Effector memory CD8-positive, alpha-beta T cell (primary cell): ENCODE measurements around the gene GGT6.
A peak's percentile ranks its signal among the peaks of the same experiment; 100 is the strongest.
"Not testable (repeated sequence)": the region's sequence is repeated elsewhere in the genome, so short reads cannot be mapped to it uniquely, and the experiment has no call there.

Source experiments
- ATAC-seq: fragments of 150-1000 bp; cut with Tn5 transposase; replicated peaks from 2 replicates; pipeline ENCODE4 v1.10.0; 2021; ENCODE audit warnings: mild to moderate bottlenecking, moderate library complexity
- DNase-seq, 3 experiments: peaks; one replicate each; pipeline ENCODE4 v3.0.0; 2021
- H3K27ac Mint-ChIP-seq, 2 donors: one replicate each; pipeline ENCODE4 v1.8.0; 2022; ENCODE audit warnings: mild to moderate bottlenecking in 2 of 2, mixed read lengths in 2 of 2, moderate library complexity in 2 of 2
- H3K27me3 Mint-ChIP-seq, 2 donors: one replicate each; pipeline ENCODE4 v1.8.0; 2022; ENCODE audit warnings: mixed read lengths in 2 of 2
- H3K36me3 Mint-ChIP-seq: one replicate; pipeline ENCODE4 v1.8.0; 2022; ENCODE audit warnings: mild to moderate bottlenecking, moderate library complexity, mixed read lengths; ENCODE audit not compliant: insufficient read depth
- H3K4me1 Mint-ChIP-seq, 2 donors: one replicate each; pipeline ENCODE4 v1.8.0; 2022; ENCODE audit warnings: low read depth in 2 of 2, mixed read lengths in 2 of 2
- H3K4me3 Mint-ChIP-seq, 2 donors: one replicate each; pipeline ENCODE4 v1.8.0; 2022; ENCODE audit warnings: mild to moderate bottlenecking in 2 of 2, mixed read lengths in 2 of 2, moderate library complexity in 2 of 2
- H3K9me3 Mint-ChIP-seq, 2 donors: one replicate each; pipeline ENCODE4 v1.8.0; 2022; ENCODE audit warnings: mixed read lengths in 2 of 2

Gene GGT6

GRCh38 chr17:4597975-4598374, 37.6 kb upstream of the GGT6 start:
- Mint-ChIP-seq H3K9me3 (no peaks in the 10 kb centered on the region), H3K4me3 (no peak overlapping the region), H3K4me1 (peaks cover 5 to 7% of the 10 kb centered on the region in 2 donors), H3K27ac (no peak overlapping the region), H3K36me3 (no peaks in the 10 kb centered on the region), H3K27me3 (peaks cover 23 to 60% of the 10 kb centered on the region in 2 donors)
- ATAC-seq (no peak), DNase-seq (no peak)

GRCh38 chr17:4596636-4597380, 36.4 kb upstream of the GGT6 start:
- H3K27ac Mint-ChIP-seq = no peak overlapping the region
- H3K4me3 Mint-ChIP-seq = no peak overlapping the region
- peaks cover 23 to 67% of the 10 kb centered on the region in 2 donors for H3K27me3 Mint-ChIP-seq
- H3K4me1 Mint-ChIP-seq = peaks cover 5 to 7% of the 10 kb centered on the region in 2 donors
- H3K9me3 Mint-ChIP-seq = no peaks in the 10 kb centered on the region
- no peaks in the 10 kb centered on the region for H3K36me3 Mint-ChIP-seq
- DNase-seq (no peak), ATAC-seq (no peak)

DNA sequence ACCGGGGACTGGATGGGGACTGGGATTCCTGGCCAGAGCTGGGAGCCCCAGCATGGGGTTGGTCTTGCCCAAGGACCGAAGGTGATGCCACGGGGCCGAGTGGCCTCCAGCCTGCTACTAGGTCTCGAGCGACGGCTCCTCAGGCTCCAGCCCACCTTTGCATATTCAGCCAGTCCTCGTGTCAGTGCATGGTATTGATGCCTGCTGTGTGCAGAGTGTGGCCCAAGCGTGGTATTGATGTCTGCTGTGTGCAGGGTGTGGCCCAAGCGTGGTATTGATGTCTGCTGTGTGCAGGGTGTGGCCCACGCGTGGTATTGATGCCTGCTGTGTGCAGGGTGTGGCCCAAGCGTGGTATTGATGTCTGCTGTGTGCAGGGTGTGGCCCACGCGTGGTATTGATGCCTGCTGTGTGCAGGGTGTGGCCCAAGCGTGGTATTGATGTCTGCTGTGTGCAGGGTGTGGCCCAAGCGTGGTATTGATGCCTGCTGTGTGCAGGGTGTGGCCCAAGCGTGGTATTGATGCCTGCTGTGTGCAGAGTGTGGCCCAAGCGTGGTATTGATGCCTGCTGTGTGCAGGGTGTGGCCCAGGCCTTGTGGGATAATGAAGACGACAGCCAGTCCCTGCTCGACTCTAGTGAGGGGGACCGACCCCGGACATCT, 35.4 kb upstream of the GGT6 start:
- not testable (repeated sequence) for H3K4me3 Mint-ChIP-seq, ATAC-seq, DNase-seq, H3K27ac Mint-ChIP-seq, H3K9me3 Mint-ChIP-seq, H3K36me3 Mint-ChIP-seq, H3K4me1 Mint-ChIP-seq
- peaks cover 30 to 77% of the 10 kb centered on the region in 2 donors for H3K27me3 Mint-ChIP-seq

GRCh38 chr17:4594931-4595684, 34.7 kb upstream of the GGT6 start:
- Mint-ChIP-seq H3K9me3 (no peaks in the 10 kb centered on the region), H3K27me3 (peaks cover 38 to 79% of the 10 kb centered on the region in 2 donors), H3K27ac (peak overlapping the region in 1 of 2 donors; percentile 62), H3K36me3 (no peaks in the 10 kb centered on the region), H3K4me3 (no peak overlapping the region), H3K4me1 (peaks cover 5 to 7% of the 10 kb centered on the region in 2 donors)
- DNase-seq (peak in 1 of 3 experiments; percentile 11), ATAC-seq (no peak)

- no peak overlapping the region for H3K4me3 Mint-ChIP-seq
- H3K27me3 Mint-ChIP-seq = peaks cover 35 to 76% of the 10 kb centered on the region in 2 donors
- H3K27ac Mint-ChIP-seq = no peak overlapping the region
- no peaks in the 10 kb centered on the region for H3K9me3 Mint-ChIP-seq
- ATAC-seq = no peak
- peaks cover 5 to 7% of the 10 kb centered on the region in 2 donors for H3K4me1 Mint-ChIP-seq
- H3K36me3 Mint-ChIP-seq = no peaks in the 10 kb centered on the region
- no peak for DNase-seq
Measured at GRCh38 chr17:4594406-4594805, 34.0 kb upstream of the GGT6 start.

DNA sequence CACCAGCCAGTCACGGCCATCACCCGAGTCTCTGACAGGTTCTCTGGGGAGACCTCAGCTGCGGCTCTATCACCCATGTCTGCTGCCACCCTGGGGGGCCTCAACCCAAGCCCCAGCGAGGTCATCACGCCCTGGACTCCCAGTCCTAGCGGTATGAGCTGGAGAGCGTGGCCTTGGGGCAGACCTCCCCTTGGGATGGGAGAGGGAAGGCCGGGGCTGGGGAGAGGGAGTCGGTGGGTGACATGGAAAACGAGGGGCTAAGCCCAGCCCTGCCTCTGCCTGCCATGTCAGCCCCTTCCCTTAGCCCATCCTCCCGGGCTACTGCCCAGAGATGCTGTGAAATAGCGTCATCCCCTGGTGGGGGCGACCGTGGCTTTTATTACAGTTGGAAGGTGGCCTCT, 32.6 kb upstream of the GGT6 start:
- H3K9me3 Mint-ChIP-seq = no peaks in the 10 kb centered on the region
- ATAC-seq (no peak), DNase-seq (no peak)
- H3K27me3 Mint-ChIP-seq = peaks cover 28 to 77% of the 10 kb centered on the region in 2 donors
- no peak overlapping the region for H3K27ac Mint-ChIP-seq
- H3K4me1 Mint-ChIP-seq = peaks cover 5 to 9% of the 10 kb centered on the region in 2 donors
- H3K4me3 Mint-ChIP-seq = no peak overlapping the region
- H3K36me3 Mint-ChIP-seq = no peaks in the 10 kb centered on the region

- DNase-seq (no peak), ATAC-seq (no peak)
- no peak overlapping the region for H3K4me3 Mint-ChIP-seq
- H3K27ac Mint-ChIP-seq = peak overlapping the region in 1 of 2 donors; percentile 35
- no peaks in the 10 kb centered on the region for H3K9me3 Mint-ChIP-seq
- peaks cover 22 to 73% of the 10 kb centered on the region in 2 donors for H3K27me3 Mint-ChIP-seq
- no peaks in the 10 kb centered on the region for H3K36me3 Mint-ChIP-seq
- H3K4me1 Mint-ChIP-seq = peaks cover 5 to 9% of the 10 kb centered on the region in 2 donors
Measured at GRCh38 chr17:4592240-4593005, 32.0 kb upstream of the GGT6 start.

- no peak for ATAC-seq
- H3K4me3 Mint-ChIP-seq = no peak overlapping the region
- peaks cover 19 to 73% of the 10 kb centered on the region in 2 donors for H3K27me3 Mint-ChIP-seq
- no peak for DNase-seq
- H3K4me1 Mint-ChIP-seq = peaks cover 5 to 9% of the 10 kb centered on the region in 2 donors
- H3K9me3 Mint-ChIP-seq = no peaks in the 10 kb centered on the region
- H3K27ac Mint-ChIP-seq = peak overlapping the region in 1 of 2 donors; percentile 35
- no peaks in the 10 kb centered on the region for H3K36me3 Mint-ChIP-seq
Measured at GRCh38 chr17:4591529-4591928, 31.2 kb upstream of the GGT6 start.

- H3K4me1 Mint-ChIP-seq = peaks cover 5 to 9% of the 10 kb centered on the region in 2 donors
- ATAC-seq (no peak), DNase-seq (no peak)
- no peak overlapping the region for H3K4me3 Mint-ChIP-seq
- no peaks in the 10 kb centered on the region for H3K36me3 Mint-ChIP-seq
- H3K27me3 Mint-ChIP-seq = peaks cover 24 to 79% of the 10 kb centered on the region in 2 donors
- no peak overlapping the region for H3K27ac Mint-ChIP-seq
- no peaks in the 10 kb centered on the region for H3K9me3 Mint-ChIP-seq
Measured at GRCh38 chr17:4590981-4591453, 30.6 kb upstream of the GGT6 start.

DNA sequence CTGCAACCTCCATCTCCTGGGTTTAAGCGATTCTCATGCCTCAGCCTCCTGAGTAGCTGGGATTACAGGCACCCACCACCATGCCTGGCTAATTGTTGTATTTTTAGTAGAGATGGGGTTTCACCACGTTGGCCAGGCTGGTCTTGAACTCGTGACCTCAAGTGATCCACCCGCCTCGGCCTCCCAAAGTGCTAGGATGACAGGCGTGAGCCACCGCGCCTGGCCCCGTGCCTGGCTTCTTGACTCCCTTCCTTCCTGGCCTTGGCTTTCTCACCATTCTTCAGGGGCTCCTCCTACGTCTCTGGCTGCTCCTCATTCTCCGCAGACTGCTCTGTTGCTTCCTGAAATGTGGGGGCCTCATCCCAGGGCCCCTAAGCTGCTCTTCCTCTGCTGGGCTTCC, 29.7 kb upstream of the GGT6 start:
- peaks cover 34 to 84% of the 10 kb centered on the region in 2 donors for H3K27me3 Mint-ChIP-seq
- not testable (repeated sequence) for H3K4me3 Mint-ChIP-seq, H3K36me3 Mint-ChIP-seq, H3K4me1 Mint-ChIP-seq, H3K9me3 Mint-ChIP-seq, DNase-seq, ATAC-seq, H3K27ac Mint-ChIP-seq

DNA sequence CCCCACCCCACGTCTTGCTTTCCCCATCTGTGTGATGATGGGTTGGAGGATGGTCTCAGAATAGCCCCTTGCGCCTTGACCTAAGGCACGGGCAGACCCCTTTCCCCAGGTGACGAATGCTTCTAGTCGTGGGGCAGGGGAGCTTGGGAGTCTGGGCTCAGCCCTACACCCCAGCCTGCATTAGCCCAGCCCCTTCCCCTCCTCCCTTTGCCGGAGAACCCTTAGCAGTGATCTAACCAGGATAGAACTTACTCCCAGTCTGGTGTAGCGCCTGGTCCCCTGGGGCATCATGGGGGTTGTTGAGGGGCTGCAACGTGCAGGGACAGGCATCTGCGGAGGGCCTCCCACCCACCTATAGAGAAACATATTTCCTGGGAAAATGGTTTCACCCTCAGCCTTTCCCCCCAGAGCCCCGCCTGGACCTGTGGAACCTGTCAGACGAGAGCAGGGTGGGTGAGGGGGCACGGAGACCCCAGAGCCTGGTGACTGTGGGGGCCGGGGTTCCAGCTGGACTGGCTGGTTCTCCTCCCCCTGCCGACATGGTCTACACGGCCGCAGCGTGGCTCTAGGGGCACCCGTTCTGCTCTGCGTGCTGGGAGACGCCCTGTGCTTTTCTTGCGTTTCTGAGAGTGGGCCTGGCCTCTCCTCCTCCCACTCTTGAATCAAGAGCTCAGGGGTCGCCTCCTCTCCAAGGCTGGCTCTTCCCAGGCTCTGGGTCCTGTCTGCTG, 28.7 kb upstream of the GGT6 start:
- H3K9me3 Mint-ChIP-seq = no peaks in the 10 kb centered on the region
- H3K4me1 Mint-ChIP-seq = peaks cover 0 to 4% of the 10 kb centered on the region in 2 donors
- no peaks in the 10 kb centered on the region for H3K36me3 Mint-ChIP-seq
- no peak overlapping the region for H3K27ac Mint-ChIP-seq
- peaks cover 36 to 82% of the 10 kb centered on the region in 2 donors for H3K27me3 Mint-ChIP-seq
- no peak for DNase-seq
- ATAC-seq = no peak
- H3K4me3 Mint-ChIP-seq = no peak overlapping the region

GRCh38 chr17:4588391-4588790, 28.0 kb upstream of the GGT6 start:
- H3K4me3 Mint-ChIP-seq = no peak overlapping the region
- no peak overlapping the region for H3K27ac Mint-ChIP-seq
- peaks cover 42 to 82% of the 10 kb centered on the region in 2 donors for H3K27me3 Mint-ChIP-seq
- H3K4me1 Mint-ChIP-seq = peaks cover 4 to 5% of the 10 kb centered on the region in 2 donors
- ATAC-seq (no peak), DNase-seq (no peak)
- no peaks in the 10 kb centered on the region for H3K9me3 Mint-ChIP-seq
- no peaks in the 10 kb centered on the region for H3K36me3 Mint-ChIP-seq
